GM23248 (cell line): Measurements from ENCODE around the gene DYNLT1.

ENCODE experiments used
- EZH2 ChIP-seq: fragments of 200-600 bp; sonication (generic); IDR thresholded peaks from 2 replicates; pipeline ENCODE4 v1.6.1; 2018; ENCODE audit warnings: antibody characterized with exemption, mild to moderate bottlenecking; ENCODE audit not compliant: insufficient read depth, poor library complexity, severe bottlenecking
- EZH2phosphoT487 ChIP-seq: fragments of 200-600 bp; sonication (generic); IDR thresholded peaks from 2 replicates; pipeline ENCODE4 v1.6.1; 2018; ENCODE audit warnings: antibody characterized with exemption, moderate library complexity, mild to moderate bottlenecking, low read depth; ENCODE audit not compliant: insufficient read depth

GRCh38 chr6:158649289-158650143 lies 5.0 kb upstream of the DYNLT1 start, which contains the start of gene SYTL3:
- TF ChIP-seq EZH2 (no peak), EZH2phosphoT487 (no peak)
